Omental fat pad (tissue), 4 donors: ENCODE results near the gene SLC10A2. TPM values are rescaled to one million over a fixed set of nuclear protein-coding genes. Genes with fewer than 3 reads are reported as not detected.

ENCODE experiments used
- ATAC-seq: fragments of 150-250 bp; one replicate; pipeline ENCODE4 v1.9.1; 2016; ENCODE audit warnings: mild to moderate bottlenecking, moderate library complexity; ENCODE audit not compliant: low FRiP score
- DNase-seq: peaks from one replicate; pipeline ENCODE4 v3.0.0-alpha.2; 2019; ENCODE audit warnings: low spot score
- CTCF ChIP-seq, 3 donors: fragments of 450-650 bp; IDR thresholded peaks; one replicate each; pipeline ENCODE4 v1.5.1; 2016 to 2017; ENCODE audit warnings: antibody characterized with exemption in 3 of 3, mild to moderate bottlenecking in 3 of 3, moderate library complexity in 2 of 3
- total RNA-seq, 4 donors: library from RNA; depleted of rRNA; stranded (reverse); fragments of >200 nt; gene quantifications; one replicate each; pipeline ENCODE4 v1.1.0, GENCODE V29; 2016

Gene SLC10A2
- total RNA-seq, 4 donors from 2014 or later: not detected

GRCh38 chr13:103031332-103031873, 34.8 kb downstream of the SLC10A2 start:
- TF ChIP-seq CTCF (IDR thresholded peaks at IDR 0.05): no peak
- DNase-seq (no peak), ATAC-seq (no peak)

GRCh38 chr13:103030776-103031175, 35.4 kb downstream of the SLC10A2 start:
- DNase-seq (no peak), ATAC-seq (no peak)
- no peak for TF ChIP-seq CTCF (IDR thresholded peaks at IDR 0.05)

- DNase-seq (no peak), ATAC-seq (no peak)
- TF ChIP-seq CTCF (IDR thresholded peaks at IDR 0.05): no peak
These were observed 36.4 kb downstream of the SLC10A2 start for GRCh38 chr13:103029798-103030197.

GRCh38 chr13:103022336-103022735, 43.9 kb downstream of the SLC10A2 start:
- no peak for DNase-seq
- ATAC-seq: no peak
- TF ChIP-seq CTCF (IDR thresholded peaks at IDR 0.05): no peak

- DNase-seq (no peak), ATAC-seq (no peak)
- no peak for TF ChIP-seq CTCF (IDR thresholded peaks at IDR 0.05)
These were observed 47.7 kb downstream of the SLC10A2 start for GRCh38 chr13:103018556-103018955.

GRCh38 chr13:103012646-103013045, 53.6 kb downstream of the SLC10A2 start:
- no peak for TF ChIP-seq CTCF (IDR thresholded peaks at IDR 0.05)
- ATAC-seq: no peak
- no peak for DNase-seq

GRCh38 chr13:103009051-103009840, 57.0 kb downstream of the SLC10A2 start:
- TF ChIP-seq CTCF (IDR thresholded peaks at IDR 0.05): no peak
- ATAC-seq (no peak), DNase-seq (no peak)
